ENCODE results near the gene PTCH1.

PTCH1 gene

GRCh38 chr9:95477885-95478284 lies 38.9 kb downstream of the PTCH1 start:
- no peak for DNase-seq
- H3K27me3 ChIP-seq (replicated peaks; ENCODE audit: control insufficient read depth, insufficient read depth, low read length, poor library complexity, severe bottlenecking): no peaks in the 10 kb centered on the region
- no peaks in the 10 kb centered on the region for H3K9me3 ChIP-seq (ENCODE audit: control insufficient read depth, low read length)
- H3K36me3 ChIP-seq (ENCODE audit: control insufficient read depth, insufficient read depth, low read length): peaks cover 33% of the 10 kb centered on the region
- H3K27ac ChIP-seq (ENCODE audit: insufficient read depth, low read length, poor library complexity, severe bottlenecking): no peak overlapping the region
- no peak overlapping the region for H3K4me3 ChIP-seq (ENCODE audit: insufficient read depth, low read depth, low read length, poor library complexity, severe bottlenecking)
- H3K4me1 ChIP-seq (ENCODE audit: control insufficient read depth, insufficient read depth, low read length, poor library complexity, severe bottlenecking): no peaks in the 10 kb centered on the region

- H3K4me1 ChIP-seq (ENCODE audit: control insufficient read depth, insufficient read depth, low read length, poor library complexity, severe bottlenecking): no peaks in the 10 kb centered on the region
- H3K36me3 ChIP-seq (ENCODE audit: control insufficient read depth, insufficient read depth, low read length): peaks cover 33% of the 10 kb centered on the region
- no peaks in the 10 kb centered on the region for H3K27me3 ChIP-seq (replicated peaks; ENCODE audit: control insufficient read depth, insufficient read depth, low read length, poor library complexity, severe bottlenecking)
- no peaks in the 10 kb centered on the region for H3K9me3 ChIP-seq (ENCODE audit: control insufficient read depth, low read length)
- DNase-seq: no peak
- H3K27ac ChIP-seq (ENCODE audit: insufficient read depth, low read length, poor library complexity, severe bottlenecking): no peak overlapping the region
- no peak overlapping the region for H3K4me3 ChIP-seq (ENCODE audit: insufficient read depth, low read depth, low read length, poor library complexity, severe bottlenecking)
These were observed 39.3 kb downstream of the PTCH1 start for GRCh38 chr9:95477441-95477840.

GRCh38 chr9:95468791-95469190 lies 48.0 kb downstream of the PTCH1 start:
- H3K4me3 ChIP-seq (ENCODE audit: insufficient read depth, low read depth, low read length, poor library complexity, severe bottlenecking): no peak overlapping the region
- H3K36me3 ChIP-seq (ENCODE audit: control insufficient read depth, insufficient read depth, low read length): peaks cover 16% of the 10 kb centered on the region
- no peaks in the 10 kb centered on the region for H3K27me3 ChIP-seq (replicated peaks; ENCODE audit: control insufficient read depth, insufficient read depth, low read length, poor library complexity, severe bottlenecking)
- no peaks in the 10 kb centered on the region for H3K9me3 ChIP-seq (ENCODE audit: control insufficient read depth, low read length)
- H3K4me1 ChIP-seq (ENCODE audit: control insufficient read depth, insufficient read depth, low read length, poor library complexity, severe bottlenecking): no peaks in the 10 kb centered on the region
- no peak overlapping the region for H3K27ac ChIP-seq (ENCODE audit: insufficient read depth, low read length, poor library complexity, severe bottlenecking)
- no peak for DNase-seq

DNA sequence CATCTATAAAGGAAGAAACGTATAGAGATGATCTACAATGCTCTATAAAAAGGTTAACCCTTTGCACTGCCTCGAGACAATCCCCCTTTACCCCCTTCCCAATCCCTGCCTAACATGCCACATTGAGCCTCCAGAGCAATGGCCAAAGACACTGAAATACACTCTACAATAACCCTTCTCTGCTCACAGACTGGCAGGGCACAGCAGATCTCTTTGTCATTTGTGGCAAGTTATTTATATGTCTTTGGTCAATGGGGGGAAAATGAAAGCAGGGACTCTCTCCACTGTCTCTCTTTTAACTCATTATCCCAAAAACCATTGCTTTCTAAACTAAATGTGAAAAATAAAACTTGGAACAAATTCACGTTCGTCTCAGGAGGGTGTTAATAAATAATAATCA lies 51.7 kb downstream of the PTCH1 start:
- Histone ChIP-seq H3K27me3 (replicated peaks; ENCODE audit: control insufficient read depth, insufficient read depth, low read length, poor library complexity, severe bottlenecking) (no peaks in the 10 kb centered on the region), H3K27ac (ENCODE audit: insufficient read depth, low read length, poor library complexity, severe bottlenecking) (no peak overlapping the region), H3K9me3 (ENCODE audit: control insufficient read depth, low read length) (no peaks in the 10 kb centered on the region), H3K36me3 (ENCODE audit: control insufficient read depth, insufficient read depth, low read length) (peaks cover 11% of the 10 kb centered on the region), H3K4me1 (ENCODE audit: control insufficient read depth, insufficient read depth, low read length, poor library complexity, severe bottlenecking) (peaks cover 22% of the 10 kb centered on the region), H3K4me3 (ENCODE audit: insufficient read depth, low read depth, low read length, poor library complexity, severe bottlenecking) (no peak overlapping the region)
- no peak for DNase-seq

DNA sequence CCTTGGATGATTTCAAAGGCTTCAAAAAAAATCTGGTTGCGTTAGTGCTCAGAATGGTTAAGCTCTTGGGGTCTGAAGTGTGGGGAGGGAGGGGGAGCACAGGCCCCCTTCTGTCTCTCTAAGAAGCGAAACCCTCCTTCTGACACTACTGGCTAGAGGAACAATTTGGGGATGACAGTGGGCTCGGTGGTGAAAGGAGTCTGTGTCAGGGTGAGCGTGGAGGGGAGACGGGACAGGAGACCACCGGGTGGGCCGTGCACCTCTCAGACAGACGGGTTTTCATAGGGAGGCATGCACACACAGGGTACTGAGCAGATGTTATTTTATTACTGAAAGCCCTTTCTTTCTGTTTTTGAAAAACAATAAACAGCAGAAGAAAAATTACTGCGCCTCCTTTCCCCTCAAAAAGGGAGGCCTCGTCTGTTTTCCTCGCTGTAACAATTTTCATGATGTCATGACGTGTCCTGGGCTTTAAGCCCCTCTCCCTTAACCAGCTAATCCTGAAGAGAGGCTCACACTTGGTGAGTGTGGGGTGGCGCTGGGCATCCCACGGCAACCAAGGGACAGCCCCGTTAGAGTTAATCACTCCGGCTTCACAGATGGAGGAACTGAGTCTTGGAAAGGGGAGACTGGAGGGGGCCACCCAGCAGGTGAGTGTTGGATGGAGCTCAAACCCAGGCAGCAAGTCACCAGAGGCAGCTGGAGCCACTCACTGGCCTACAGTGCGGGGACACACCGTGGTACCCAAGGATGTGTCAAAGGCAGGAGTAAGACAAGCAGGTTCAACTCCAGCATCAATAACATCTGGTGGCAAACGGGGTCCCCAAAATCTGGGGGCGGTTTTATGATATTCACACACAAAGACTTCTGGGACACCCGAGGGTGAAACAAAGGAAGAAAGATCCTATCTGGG lies 53.4 kb downstream of the PTCH1 start:
- H3K36me3 ChIP-seq (ENCODE audit: control insufficient read depth, insufficient read depth, low read length): no peaks in the 10 kb centered on the region
- peak overlapping the region; percentile 41 for H3K4me3 ChIP-seq (ENCODE audit: insufficient read depth, low read depth, low read length, poor library complexity, severe bottlenecking)
- no peaks in the 10 kb centered on the region for H3K9me3 ChIP-seq (ENCODE audit: control insufficient read depth, low read length)
- H3K27ac ChIP-seq (ENCODE audit: insufficient read depth, low read length, poor library complexity, severe bottlenecking): peak overlapping the region; percentile 23
- no peak for DNase-seq
- H3K27me3 ChIP-seq (replicated peaks; ENCODE audit: control insufficient read depth, insufficient read depth, low read length, poor library complexity, severe bottlenecking): no peaks in the 10 kb centered on the region
- H3K4me1 ChIP-seq (ENCODE audit: control insufficient read depth, insufficient read depth, low read length, poor library complexity, severe bottlenecking): peaks cover 22% of the 10 kb centered on the region

- H3K27me3 ChIP-seq (replicated peaks; ENCODE audit: control insufficient read depth, insufficient read depth, low read length, poor library complexity, severe bottlenecking): no peaks in the 10 kb centered on the region
- H3K4me3 ChIP-seq (ENCODE audit: insufficient read depth, low read depth, low read length, poor library complexity, severe bottlenecking): peak overlapping the region; percentile 41
- DNase-seq: peak; percentile 65 to 67 (median 66)
- H3K4me1 ChIP-seq (ENCODE audit: control insufficient read depth, insufficient read depth, low read length, poor library complexity, severe bottlenecking): peaks cover 22% of the 10 kb centered on the region
- H3K9me3 ChIP-seq (ENCODE audit: control insufficient read depth, low read length): no peaks in the 10 kb centered on the region
- peak overlapping the region; percentile 16 for H3K27ac ChIP-seq (ENCODE audit: insufficient read depth, low read length, poor library complexity, severe bottlenecking)
- no peaks in the 10 kb centered on the region for H3K36me3 ChIP-seq (ENCODE audit: control insufficient read depth, insufficient read depth, low read length)
These were observed 54.3 kb downstream of the PTCH1 start for GRCh38 chr9:95462249-95463147.

GRCh38 chr9:95461448-95462248 lies 55.1 kb downstream of the PTCH1 start:
- Histone ChIP-seq H3K4me3 (ENCODE audit: insufficient read depth, low read depth, low read length, poor library complexity, severe bottlenecking) (peak overlapping the region; percentile 41), H3K9me3 (ENCODE audit: control insufficient read depth, low read length) (no peaks in the 10 kb centered on the region), H3K27me3 (replicated peaks; ENCODE audit: control insufficient read depth, insufficient read depth, low read length, poor library complexity, severe bottlenecking) (no peaks in the 10 kb centered on the region)

GRCh38 chr9:95460518-95461164 lies 56.1 kb downstream of the PTCH1 start:
- H3K9me3 ChIP-seq (ENCODE audit: control insufficient read depth, low read length): no peaks in the 10 kb centered on the region
- DNase-seq: no peak
- no peak overlapping the region for H3K4me3 ChIP-seq (ENCODE audit: insufficient read depth, low read depth, low read length, poor library complexity, severe bottlenecking)
- peaks cover 22% of the 10 kb centered on the region for H3K4me1 ChIP-seq (ENCODE audit: control insufficient read depth, insufficient read depth, low read length, poor library complexity, severe bottlenecking)
- no peaks in the 10 kb centered on the region for H3K27me3 ChIP-seq (replicated peaks; ENCODE audit: control insufficient read depth, insufficient read depth, low read length, poor library complexity, severe bottlenecking)
- H3K36me3 ChIP-seq (ENCODE audit: control insufficient read depth, insufficient read depth, low read length): peaks cover 4% of the 10 kb centered on the region
- no peak overlapping the region for H3K27ac ChIP-seq (ENCODE audit: insufficient read depth, low read length, poor library complexity, severe bottlenecking)

More at GRCh38 chr9:95461448-95462248, 55.1 kb downstream of the PTCH1 start:
- Histone ChIP-seq H3K36me3 (ENCODE audit: control insufficient read depth, insufficient read depth, low read length) (no peaks in the 10 kb centered on the region), H3K27ac (ENCODE audit: insufficient read depth, low read length, poor library complexity, severe bottlenecking) (no peak overlapping the region), H3K4me1 (ENCODE audit: control insufficient read depth, insufficient read depth, low read length, poor library complexity, severe bottlenecking) (peaks cover 22% of the 10 kb centered on the region)
- DNase-seq: no peak

- H3K27me3 ChIP-seq (replicated peaks; ENCODE audit: control insufficient read depth, insufficient read depth, low read length, poor library complexity, severe bottlenecking): no peaks in the 10 kb centered on the region
- H3K4me3 ChIP-seq (ENCODE audit: insufficient read depth, low read depth, low read length, poor library complexity, severe bottlenecking): no peak overlapping the region
- no peak overlapping the region for H3K27ac ChIP-seq (ENCODE audit: insufficient read depth, low read length, poor library complexity, severe bottlenecking)
- peaks cover 4% of the 10 kb centered on the region for H3K36me3 ChIP-seq (ENCODE audit: control insufficient read depth, insufficient read depth, low read length)
- H3K4me1 ChIP-seq (ENCODE audit: control insufficient read depth, insufficient read depth, low read length, poor library complexity, severe bottlenecking): peaks cover 22% of the 10 kb centered on the region
- no peak for DNase-seq
- no peaks in the 10 kb centered on the region for H3K9me3 ChIP-seq (ENCODE audit: control insufficient read depth, low read length)
These were observed 56.8 kb downstream of the PTCH1 start for GRCh38 chr9:95459851-95460517.
